HL-60 (cell line): ENCODE data around the gene RAPSN.

Experiments used
- DNase-seq, 2 experiments: peaks; one replicate each; pipeline ENCODE4 v3.0.0-alpha.2; 2010 to 2020; ENCODE audit warnings: low read depth in 1 of 2, low spot score in 1 of 2
- H3K27ac ChIP-seq: fragments of 250-450 bp; sonication (Bioruptor Pico); replicated peaks from 2 replicates; pipeline ENCODE4 v1.5.1; 2020; ENCODE audit warnings: mild to moderate bottlenecking, moderate library complexity
- H3K27me3 ChIP-seq: fragments of 250-450 bp; sonication (Bioruptor Pico); 2 replicates; pipeline ENCODE4 v1.5.1; 2021; ENCODE audit warnings: mild to moderate bottlenecking, moderate library complexity; ENCODE audit not compliant: insufficient read depth, poor library complexity, severe bottlenecking
- H3K4me3 ChIP-seq: replicated peaks from 2 replicates; pipeline ENCODE4 v1.5.1; 2011; ENCODE audit warnings: mild to moderate bottlenecking, control low read depth, low read length; ENCODE audit not compliant: insufficient read depth
- CTCF ChIP-seq: IDR thresholded peaks from one replicate; pipeline ENCODE4 v1.5.1; 2011; ENCODE audit warnings: low read length, control low read depth, inconsistent platforms; ENCODE audit not compliant: insufficient read depth
- GABPA ChIP-seq: IDR thresholded peaks from 2 replicates; pipeline ENCODE4 v1.6.1; 2012; ENCODE audit warnings: low read depth
- POLR2AphosphoS5 ChIP-seq: IDR thresholded peaks from 2 replicates; pipeline ENCODE4 v1.6.1; 2012; ENCODE audit warnings: low read depth
- REST ChIP-seq: IDR thresholded peaks from 2 replicates; pipeline ENCODE4 v1.6.1; 2012; ENCODE audit warnings: low read depth; ENCODE audit not compliant: insufficient replicate concordance
- SPI1 ChIP-seq: IDR thresholded peaks from 2 replicates; pipeline ENCODE4 v1.6.1; 2012; ENCODE audit warnings: low read depth, mild to moderate bottlenecking, borderline replicate concordance

Gene RAPSN

GRCh38 chr11:47466201-47466600 is 17.3 kb upstream of the RAPSN start:
- TF ChIP-seq SPI1 (no peak), REST (no peak), GABPA (no peak), POLR2AphosphoS5 (no peak), CTCF (no peak)
- Histone ChIP-seq H3K27ac (no peak overlapping the region), H3K4me3 (no peak overlapping the region), H3K27me3 (no peaks in the 10 kb centered on the region)
- DNase-seq: no peak

- no peak for DNase-seq
- Histone ChIP-seq H3K27me3 (no peaks in the 10 kb centered on the region), H3K4me3 (no peak overlapping the region), H3K27ac (no peak overlapping the region)
- TF ChIP-seq CTCF: no peak
These were observed 15.5 kb upstream of the RAPSN start for GRCh38 chr11:47464483-47464882.

- Histone ChIP-seq H3K27ac (no peak overlapping the region), H3K27me3 (no peaks in the 10 kb centered on the region), H3K4me3 (no peak overlapping the region)
- no peak for DNase-seq
- no peak for TF ChIP-seq SPI1
- TF ChIP-seq REST: no peak
- no peak for TF ChIP-seq GABPA
- no peak for TF ChIP-seq POLR2AphosphoS5
- TF ChIP-seq CTCF: no peak
These were observed 12.9 kb upstream of the RAPSN start for GRCh38 chr11:47461876-47462275.

- TF ChIP-seq REST (no peak), POLR2AphosphoS5 (no peak), GABPA (no peak), CTCF (no peak), SPI1 (no peak)
- Histone ChIP-seq H3K27ac (no peak overlapping the region), H3K27me3 (no peaks in the 10 kb centered on the region), H3K4me3 (no peak overlapping the region)
- DNase-seq: no peak
These were observed 11.8 kb upstream of the RAPSN start for GRCh38 chr11:47460571-47461235.
